Esophagus muscularis mucosa (tissue), 3 donors: ENCODE data around the gene NMT2.
A peak's percentile ranks its signal among the peaks of the same experiment; 100 is the strongest.

Source experiments
- CTCF ChIP-seq, 3 experiments: fragments of 200-600 bp in 2 of 3; fragments of 450-650 bp in 1 of 3; sonication (generic) in 2 of 3; IDR thresholded peaks; one replicate each; pipeline ENCODE4 v1.5.1; 2017 to 2019; ENCODE audit warnings: antibody characterized with exemption in 3 of 3, mild to moderate bottlenecking in 2 of 3, moderate library complexity in 1 of 3
- POLR2A ChIP-seq: fragments of 450-650 bp; IDR thresholded peaks from one replicate; pipeline ENCODE4 v1.6.1; 2017; ENCODE audit warnings: antibody characterized with exemption, moderate library complexity, mild to moderate bottlenecking, low read depth
- POLR2AphosphoS5 ChIP-seq, 2 donors: sonication (generic); formaldehyde crosslinking; IDR thresholded peaks; one replicate each; pipeline ENCODE4 v1.6.1; 2017; ENCODE audit warnings: antibody characterized with exemption in 2 of 2

DNA sequence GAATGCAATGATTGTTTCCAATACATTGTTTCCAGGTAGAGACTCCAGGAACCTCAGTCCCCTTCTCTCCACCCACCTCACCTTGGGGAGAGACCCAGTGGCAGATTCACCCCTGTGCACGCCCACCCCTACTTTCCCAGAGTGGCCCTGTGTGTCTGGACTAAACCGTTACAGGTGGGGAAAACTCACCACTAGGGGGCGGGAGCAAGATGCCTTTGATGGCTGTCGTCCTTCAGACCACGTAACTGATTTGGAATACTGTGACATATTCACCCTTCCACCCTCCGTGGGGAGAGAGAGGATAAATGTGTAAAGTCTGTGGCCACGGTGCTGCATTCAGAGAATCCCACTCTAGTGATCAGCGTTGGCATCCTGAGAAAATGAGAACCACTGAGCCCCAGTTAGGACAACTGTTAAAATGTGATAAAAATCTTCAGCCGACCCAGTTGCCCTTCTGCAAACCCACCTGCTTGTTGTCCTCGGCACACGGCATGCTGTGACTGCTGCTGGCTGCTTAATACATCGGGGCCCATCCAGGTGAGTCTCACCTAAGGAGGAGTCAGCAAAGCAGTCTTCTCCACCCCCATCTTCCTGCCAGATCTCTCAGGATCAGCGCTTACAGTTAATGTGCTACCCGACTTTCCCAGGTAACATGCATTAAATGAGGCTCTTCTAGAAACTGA is 41.5 kb upstream of the NMT2 start:
- TF ChIP-seq CTCF (IDR thresholded peaks at IDR 0.05): peak; percentile 72 to 88 (median 81)
- TF ChIP-seq POLR2A: no peak
- TF ChIP-seq POLR2AphosphoS5 (IDR thresholded peaks at IDR 0.05): peak in 1 of 2 donors; percentile 35
